Testis (tissue), 3 donors: ENCODE data around the gene UNC5B. TPM values are rescaled to one million over a fixed set of nuclear protein-coding genes. Genes with fewer than 3 reads are reported as not detected.

Experiments
- DNase-seq: peaks from one replicate; pipeline ENCODE4 v3.0.0-alpha.2; 2019
- H3K27ac ChIP-seq, 2 donors: fragments of 200-600 bp; sonication (generic); one replicate each; pipeline ENCODE4 v1.5.1; 2019
- H3K27me3 ChIP-seq: fragments of 200-600 bp; sonication (generic); one replicate; pipeline ENCODE4 v1.5.1; 2019
- H3K36me3 ChIP-seq: fragments of 200-600 bp; sonication (generic); one replicate; pipeline ENCODE4 v1.5.1; 2017; ENCODE audit warnings: low read depth; ENCODE audit errors: missing control alignments
- H3K4me1 ChIP-seq: fragments of 200-600 bp; sonication (generic); one replicate; pipeline ENCODE4 v1.5.1; 2019
- H3K4me3 ChIP-seq, 2 donors: fragments of 200-600 bp; sonication (generic); one replicate each; pipeline ENCODE4 v1.5.1; 2017 to 2019
- H3K9me3 ChIP-seq: fragments of 200-600 bp; sonication (generic); one replicate; pipeline ENCODE4 v1.5.1; 2017
- POLR2A ChIP-seq: fragments of 450-650 bp; IDR thresholded peaks from one replicate; pipeline ENCODE4 v1.6.1; 2017; ENCODE audit warnings: antibody characterized with exemption, mild to moderate bottlenecking, moderate library complexity
- WGBS, 2 donors: methylation state at CpG; one replicate each; pipeline ENCODE4 v1.1.5; 2018; 5-methylcytosine and 5-hydroxymethylcytosine counted together
- intact Hi-C: fragments of 100-400 bp; cut with DNase I; formaldehyde crosslinking; loops from one replicate; pipeline ENCODE4 v1.15.1; 2023; ENCODE audit warnings: low total_unique reads
- polyA plus RNA-seq: library from polyadenylated mRNA; stranded (reverse); fragments of 350-450 nt; fragmentation: Illumina TruSeq; extraction: RNeasy Lipid Tissue Mini Kit (QIAGEN cat#74804); gene quantifications from one replicate; pipeline ENCODE4 v1.2.3, GENCODE V29; 2014; ENCODE audit warnings: low read depth, low replicate concordance; ENCODE audit not compliant: insufficient read depth
- total RNA-seq, 2 donors: library from RNA; depleted of rRNA; stranded (reverse); fragments of >200 nt; gene quantifications; one replicate each; pipeline ENCODE4 v1.2.3, GENCODE V29; 2016
- TF ChIP-seq, protein P1 (sequence below), 3 experiments: fragments of 450-650 bp in 2 of 3; fragments of 200-600 bp in 1 of 3; sonication (generic) in 1 of 3; IDR thresholded peaks; one replicate each; pipeline ENCODE4 v1.5.1; 2016 to 2019; ENCODE audit warnings: antibody characterized with exemption in 3 of 3, mild to moderate bottlenecking in 2 of 3, moderate library complexity in 1 of 3

UNC5B gene
- total and polyA plus RNA-seq, 3 donors from 2014 or later = 14.8 to 44.4 (median 24.4) TPM

- no peak for DNase-seq
- Histone ChIP-seq H3K9me3 (no peaks in the 10 kb centered on the region), H3K27me3 (no peaks in the 10 kb centered on the region), H3K4me3 (no peak overlapping the region), H3K36me3 (no peaks in the 10 kb centered on the region), H3K27ac (no peak overlapping the region), H3K4me1 (no peaks in the 10 kb centered on the region)
- TF ChIP-seq, protein P1, sequence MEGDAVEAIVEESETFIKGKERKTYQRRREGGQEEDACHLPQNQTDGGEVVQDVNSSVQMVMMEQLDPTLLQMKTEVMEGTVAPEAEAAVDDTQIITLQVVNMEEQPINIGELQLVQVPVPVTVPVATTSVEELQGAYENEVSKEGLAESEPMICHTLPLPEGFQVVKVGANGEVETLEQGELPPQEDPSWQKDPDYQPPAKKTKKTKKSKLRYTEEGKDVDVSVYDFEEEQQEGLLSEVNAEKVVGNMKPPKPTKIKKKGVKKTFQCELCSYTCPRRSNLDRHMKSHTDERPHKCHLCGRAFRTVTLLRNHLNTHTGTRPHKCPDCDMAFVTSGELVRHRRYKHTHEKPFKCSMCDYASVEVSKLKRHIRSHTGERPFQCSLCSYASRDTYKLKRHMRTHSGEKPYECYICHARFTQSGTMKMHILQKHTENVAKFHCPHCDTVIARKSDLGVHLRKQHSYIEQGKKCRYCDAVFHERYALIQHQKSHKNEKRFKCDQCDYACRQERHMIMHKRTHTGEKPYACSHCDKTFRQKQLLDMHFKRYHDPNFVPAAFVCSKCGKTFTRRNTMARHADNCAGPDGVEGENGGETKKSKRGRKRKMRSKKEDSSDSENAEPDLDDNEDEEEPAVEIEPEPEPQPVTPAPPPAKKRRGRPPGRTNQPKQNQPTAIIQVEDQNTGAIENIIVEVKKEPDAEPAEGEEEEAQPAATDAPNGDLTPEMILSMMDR (IDR thresholded peaks at IDR 0.05) = no peak
- no peak for TF ChIP-seq POLR2A
- 91 to 98% methylated on average over 8 to 11 of the region's 11 CpGs for WGBS, 2 donors
- intact Hi-C loops = loop anchor here (10.0 kb wide), 1 partner anchor 353 kb away; no protein-coding TSS in a partner anchor
These were observed 65.7 kb downstream of the UNC5B start for GRCh38 chr10:71277914-71278665.

DNA sequence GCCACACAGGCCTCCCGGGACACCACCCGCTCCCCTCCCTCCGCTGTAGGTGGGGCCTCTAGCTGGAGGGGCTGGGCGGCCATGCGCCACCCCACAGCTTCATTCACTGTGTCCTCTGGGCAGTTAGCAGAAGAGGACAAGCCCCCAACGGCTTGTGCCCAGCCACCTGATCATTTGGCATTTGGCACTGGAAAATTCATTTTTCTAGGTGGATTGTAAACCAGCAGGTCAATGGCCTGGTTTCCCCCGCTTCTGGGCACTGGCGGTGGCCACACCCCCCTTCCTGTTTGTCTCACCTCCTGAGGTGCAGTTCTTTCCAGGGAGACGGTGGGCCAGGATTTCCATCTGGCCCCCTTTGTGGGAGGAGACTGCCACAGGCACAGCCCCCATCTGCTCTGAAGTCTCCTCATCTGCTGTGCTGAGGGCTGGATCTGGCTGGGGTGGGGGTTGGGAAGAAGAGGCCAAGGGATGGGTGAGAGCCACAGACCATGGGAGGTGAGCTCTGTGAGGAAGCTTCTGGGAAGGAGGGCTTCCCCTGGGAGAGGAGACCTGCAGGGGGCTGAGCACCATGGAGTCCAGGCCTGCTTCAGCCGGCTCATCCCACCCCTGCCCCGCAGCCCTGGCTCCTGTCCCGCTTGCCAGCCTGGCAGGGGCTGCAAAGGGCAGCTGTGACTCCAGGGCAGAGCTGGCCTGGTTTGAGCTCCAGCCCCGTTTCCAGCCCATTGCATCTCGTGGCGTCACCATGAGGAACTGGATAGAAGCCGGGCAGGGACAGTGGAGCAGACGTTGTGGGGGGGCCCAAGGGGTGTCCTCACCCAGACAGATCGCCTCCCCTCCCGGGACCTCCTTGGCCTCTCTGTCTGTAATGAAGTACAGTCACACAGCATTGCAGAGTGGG is 66.6 kb downstream of the UNC5B start:
- intact Hi-C loops = loop anchor here (10.0 kb wide), 1 partner anchor 354 kb away; no protein-coding TSS in a partner anchor
- H3K4me1 ChIP-seq = no peaks in the 10 kb centered on the region
- no peak overlapping the region for H3K27ac ChIP-seq

GRCh38 chr10:71279590-71280170 is 67.3 kb downstream of the UNC5B start:
- intact Hi-C loops = loop anchor here (10.0 kb wide), 2 partner anchors 355 to 375 kb away; no protein-coding TSS in a partner anchor
- 89 to 97% methylated on average over 19 to 22 of the region's 22 CpGs for WGBS, 2 donors

More for the DNA sequence above, 66.6 kb downstream of the UNC5B start:
- H3K36me3 ChIP-seq = no peaks in the 10 kb centered on the region
- no peak for DNase-seq
- H3K27me3 ChIP-seq = no peaks in the 10 kb centered on the region
- 68 to 87% methylated on average over 9 to 19 of the region's 19 CpGs for whole genome bisulfite sequencing, 2 donors
- TF ChIP-seq, protein P1 (IDR thresholded peaks at IDR 0.05) = no peak
- no peak for TF ChIP-seq POLR2A
- no peaks in the 10 kb centered on the region for H3K9me3 ChIP-seq
- no peak overlapping the region for H3K4me3 ChIP-seq

DNA sequence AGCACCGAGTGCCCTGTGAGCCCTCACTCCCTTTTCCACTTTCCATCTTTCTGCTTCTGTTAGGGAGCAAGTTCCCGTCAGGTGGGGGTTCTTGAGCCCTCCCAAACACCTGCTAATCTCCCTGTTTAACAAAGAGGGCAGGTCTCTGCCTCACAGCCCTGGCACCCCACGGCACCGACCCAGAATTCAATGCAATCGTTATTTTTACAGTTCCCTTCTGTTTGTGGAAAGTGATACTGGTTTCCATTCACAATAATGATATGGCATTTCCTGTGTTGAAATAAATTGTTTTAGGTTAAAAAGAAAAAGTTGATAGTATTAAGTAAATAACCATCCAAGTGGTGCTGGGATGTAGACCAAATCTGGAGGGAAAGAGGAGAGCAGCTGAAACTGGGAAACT is 67.8 kb downstream of the UNC5B start:
- H3K4me1 ChIP-seq = no peaks in the 10 kb centered on the region
- 82 to 85% methylated on average over 5 of the region's 5 CpGs for whole genome bisulfite sequencing, 2 donors
- intact Hi-C loops = loop anchor here (10.0 kb wide), 1 partner anchor 375 kb away; no protein-coding TSS in a partner anchor
- TF ChIP-seq, protein P1 (IDR thresholded peaks at IDR 0.05) = no peak
- TF ChIP-seq POLR2A = no peak
- no peaks in the 10 kb centered on the region for H3K9me3 ChIP-seq
- H3K4me3 ChIP-seq = no peak overlapping the region
- H3K27ac ChIP-seq = no peak overlapping the region
- DNase-seq = no peak
- H3K36me3 ChIP-seq = no peaks in the 10 kb centered on the region
- H3K27me3 ChIP-seq = no peaks in the 10 kb centered on the region

More at GRCh38 chr10:71279590-71280170, 67.3 kb downstream of the UNC5B start:
- no peaks in the 10 kb centered on the region for H3K9me3 ChIP-seq
- TF ChIP-seq, protein P1 (IDR thresholded peaks at IDR 0.05) = no peak
- TF ChIP-seq POLR2A = no peak
- H3K4me3 ChIP-seq = no peak overlapping the region
- H3K27me3 ChIP-seq = no peaks in the 10 kb centered on the region
- H3K27ac ChIP-seq = no peak overlapping the region
- H3K36me3 ChIP-seq = no peaks in the 10 kb centered on the region
- no peaks in the 10 kb centered on the region for H3K4me1 ChIP-seq
- no peak for DNase-seq
